Mammary epithelial cell (primary cell): Measurements from ENCODE around the gene SIGLEC9.

Experiments used
- CTCF ChIP-seq, 2 donors: IDR thresholded peaks in 1 of 2; conservative IDR thresholded peaks in 1 of 2; 2 replicates each; pipeline ENCODE4 v1.5.1; 2011 to 2012; ENCODE audit warnings: inconsistent platforms in 2 of 2, low read length in 2 of 2, mild to moderate bottlenecking in 2 of 2, control low read depth in 1 of 2, low read depth in 1 of 2; ENCODE audit not compliant: insufficient read depth in 1 of 2; ENCODE audit errors: extremely low read depth in 1 of 2
- EZH2 ChIP-seq: IDR thresholded peaks from 2 replicates; pipeline ENCODE4 v1.6.1; 2012; ENCODE audit warnings: low read length, inconsistent platforms, borderline replicate concordance

GRCh38 chr19:51179256-51179655 is 54.5 kb downstream of the SIGLEC9 start:
- TF ChIP-seq EZH2 = no peak
- TF ChIP-seq CTCF (conservative IDR thresholded peaks at IDR 0.05 in 1 of 2, IDR thresholded peaks at IDR 0.05 in 1 of 2; ENCODE audit: extremely low read depth in 1 of 2, insufficient read depth in 1 of 2, low read depth in 1 of 2, low read length in 2 of 2) = no peak
